Epithelial cell of proximal tubule (primary cell): ENCODE measurements around the gene PRKRA. TPM values are rescaled to one million over a fixed set of nuclear protein-coding genes. Genes with fewer than 3 reads are reported as not detected.
"Not testable (repeated sequence)": the region's sequence is repeated elsewhere in the genome, so short reads cannot be mapped to it uniquely, and the experiment has no call there.

Experiments used
- DNase-seq: peaks from one replicate; pipeline ENCODE4 v3.0.0-alpha.2; 2011; ENCODE audit warnings: low read depth
- H3K4me3 ChIP-seq: 2 replicates; pipeline ENCODE4 v1.5.1; 2011; ENCODE audit warnings: low read depth, mild to moderate bottlenecking, low read length
- total RNA-seq: library from RNA; depleted of rRNA; stranded (reverse); fragments of >200 nt; gene quantifications from 2 replicates; pipeline ENCODE4 v1.2.3, GENCODE V29; 2015
- TF ChIP-seq, protein P1 (sequence below): conservative IDR thresholded peaks from 2 replicates; pipeline ENCODE4 v1.5.1; 2012; ENCODE audit warnings: low read depth, mild to moderate bottlenecking, low read length

Gene PRKRA
- total RNA-seq, 1 donor from 2014 or later = 53.7 TPM

- TF ChIP-seq, protein P1, sequence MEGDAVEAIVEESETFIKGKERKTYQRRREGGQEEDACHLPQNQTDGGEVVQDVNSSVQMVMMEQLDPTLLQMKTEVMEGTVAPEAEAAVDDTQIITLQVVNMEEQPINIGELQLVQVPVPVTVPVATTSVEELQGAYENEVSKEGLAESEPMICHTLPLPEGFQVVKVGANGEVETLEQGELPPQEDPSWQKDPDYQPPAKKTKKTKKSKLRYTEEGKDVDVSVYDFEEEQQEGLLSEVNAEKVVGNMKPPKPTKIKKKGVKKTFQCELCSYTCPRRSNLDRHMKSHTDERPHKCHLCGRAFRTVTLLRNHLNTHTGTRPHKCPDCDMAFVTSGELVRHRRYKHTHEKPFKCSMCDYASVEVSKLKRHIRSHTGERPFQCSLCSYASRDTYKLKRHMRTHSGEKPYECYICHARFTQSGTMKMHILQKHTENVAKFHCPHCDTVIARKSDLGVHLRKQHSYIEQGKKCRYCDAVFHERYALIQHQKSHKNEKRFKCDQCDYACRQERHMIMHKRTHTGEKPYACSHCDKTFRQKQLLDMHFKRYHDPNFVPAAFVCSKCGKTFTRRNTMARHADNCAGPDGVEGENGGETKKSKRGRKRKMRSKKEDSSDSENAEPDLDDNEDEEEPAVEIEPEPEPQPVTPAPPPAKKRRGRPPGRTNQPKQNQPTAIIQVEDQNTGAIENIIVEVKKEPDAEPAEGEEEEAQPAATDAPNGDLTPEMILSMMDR = no peak
- no peak overlapping the region for H3K4me3 ChIP-seq
- DNase-seq = no peak
Observed at GRCh38 chr2:178415979-178416378, 35.0 kb downstream of the PRKRA start.

GRCh38 chr2:178414266-178415247, 36.4 kb downstream of the PRKRA start:
- TF ChIP-seq, protein P1 = peak; percentile 99
- peak overlapping the region; percentile 72 for H3K4me3 ChIP-seq
- DNase-seq = peak; percentile 69

GRCh38 chr2:178413472-178414265, 37.3 kb downstream of the PRKRA start:
- TF ChIP-seq, protein P1 = no peak
- peak overlapping the region; percentile 72 for H3K4me3 ChIP-seq
- DNase-seq = peak; percentile 23

DNA sequence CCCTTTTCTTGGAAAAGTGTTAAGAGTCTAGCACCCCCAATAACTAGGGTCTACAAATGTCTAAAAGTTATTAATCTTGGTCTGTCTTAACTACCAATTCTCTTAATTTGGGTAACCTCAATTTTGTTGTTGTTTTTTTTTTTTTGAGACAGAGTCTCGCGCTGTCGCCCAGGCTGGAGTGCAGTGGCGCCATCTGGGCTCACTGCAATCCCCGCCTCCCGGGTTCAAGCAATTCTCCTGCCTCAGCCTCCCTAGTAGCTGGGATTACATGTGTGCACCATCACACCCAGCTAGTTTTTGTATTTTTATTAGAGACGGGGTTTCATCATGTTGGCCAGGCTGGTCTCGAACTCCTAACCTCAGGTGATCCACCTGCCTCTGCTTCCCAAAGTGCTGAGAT, 38.5 kb downstream of the PRKRA start:
- not testable (repeated sequence) for H3K4me3 ChIP-seq, DNase-seq

DNA sequence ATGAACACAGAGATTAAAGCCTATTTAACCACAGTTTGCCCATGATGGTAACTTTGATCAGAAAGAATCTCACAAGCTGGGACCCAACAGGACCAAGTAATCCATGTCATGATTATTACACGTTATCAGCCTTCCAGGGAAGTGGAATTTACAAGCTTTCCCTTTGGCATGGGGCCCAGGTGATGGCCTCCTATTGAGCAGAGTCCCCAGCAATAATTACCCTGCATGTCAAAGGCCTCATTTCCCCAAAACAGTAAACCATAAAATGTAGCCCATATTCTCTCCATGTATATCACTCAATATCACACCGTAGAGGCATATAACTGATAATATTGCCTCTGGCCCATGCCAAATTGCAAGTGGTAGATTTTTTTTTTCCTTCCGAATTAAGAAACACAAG, 38.9 kb downstream of the PRKRA start:
- no peak for DNase-seq
- no peak overlapping the region for H3K4me3 ChIP-seq
- TF ChIP-seq, protein P1 = no peak

DNA sequence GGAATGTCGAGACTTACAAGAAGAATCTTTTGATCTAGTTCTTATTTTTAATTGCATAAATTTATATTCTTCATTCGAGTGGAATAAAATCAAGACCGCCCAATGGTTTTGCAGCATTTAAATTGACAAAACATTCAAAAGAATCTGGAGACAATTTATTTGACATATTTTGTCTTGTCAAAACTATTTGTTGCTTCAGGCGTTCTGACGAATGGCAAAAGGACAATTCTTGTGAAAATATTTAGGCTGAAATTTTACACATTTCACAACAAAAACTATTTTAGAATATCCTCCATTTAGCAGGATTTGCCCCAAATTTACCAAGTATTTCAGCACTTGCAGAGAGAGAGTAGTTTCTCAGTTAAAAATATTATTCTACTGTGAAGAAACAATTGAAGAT, 41.7 kb downstream of the PRKRA start:
- H3K4me3 ChIP-seq = no peak overlapping the region
- no peak for DNase-seq
- TF ChIP-seq, protein P1 = no peak

DNA sequence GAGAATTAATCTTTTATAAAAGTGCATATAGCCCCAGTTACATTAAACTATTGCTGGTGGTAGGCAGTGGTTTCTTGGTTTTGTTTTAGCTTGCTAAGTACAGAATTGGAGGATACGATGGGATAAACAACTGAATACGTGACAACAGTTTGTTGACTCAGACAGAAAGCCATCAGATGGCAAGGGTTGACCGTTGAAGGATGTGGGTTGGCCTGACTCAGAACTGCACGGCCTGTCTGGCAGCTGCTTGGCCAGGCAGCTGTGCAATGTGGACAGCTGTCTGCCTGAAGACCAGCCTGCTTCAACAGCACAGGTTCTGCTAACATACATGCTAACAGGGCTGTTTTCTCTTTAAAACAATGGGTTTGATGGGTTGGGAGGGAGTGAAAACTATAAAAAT, 46.6 kb downstream of the PRKRA start:
- H3K4me3 ChIP-seq = no peak overlapping the region
- DNase-seq = peak; percentile 10
- TF ChIP-seq, protein P1 = no peak
